HEK293T (cell line): ENCODE data around the gene MTOR.
"Not testable (repeated sequence)": the region's sequence is repeated elsewhere in the genome, so short reads cannot be mapped to it uniquely, and the experiment has no call there.

Source experiments
- CTCF ChIA-PET: fragments of 350-600 bp; formaldehyde crosslinking; extraction: SDS; loops from one replicate; lab custom pipeline; 2021; ENCODE audit warnings: antibody characterized with exemption, inconsistent platforms; lab: Yijun Ruan, JAX
- POLR2A ChIA-PET: fragments of 350-600 bp; formaldehyde crosslinking; extraction: SDS; loops from one replicate; lab custom pipeline; 2020; ENCODE audit warnings: antibody characterized with exemption, inconsistent platforms; lab: Yijun Ruan, JAX
- DNase-seq: peaks from one replicate; pipeline ENCODE4 v3.0.0; 2012; ENCODE audit warnings: mixed read lengths; ENCODE audit errors: extremely low spot score
- ARNT ChIP-seq: fragments of 450-650 bp; IDR thresholded peaks from 2 replicates; pipeline ENCODE4 v1.6.1; 2017; ENCODE audit warnings: mild to moderate bottlenecking
- BHLHE40 ChIP-seq: fragments of 450-650 bp; IDR thresholded peaks from 2 replicates; pipeline ENCODE4 v1.6.1; 2016; ENCODE audit warnings: mild to moderate bottlenecking, moderate library complexity, borderline replicate concordance
- CTBP1 ChIP-seq: fragments of 450-650 bp; IDR thresholded peaks from 2 replicates; pipeline ENCODE4 v1.6.1; 2016; ENCODE audit warnings: borderline replicate concordance
- ELF4 ChIP-seq: fragments of 450-650 bp; IDR thresholded peaks from 2 replicates; pipeline ENCODE4 v1.6.1; 2017; ENCODE audit warnings: antibody characterized with exemption
- FOXA1 ChIP-seq: fragments of 450-650 bp; IDR thresholded peaks from 2 replicates; pipeline ENCODE4 v1.6.1; 2016; ENCODE audit warnings: mild to moderate bottlenecking
- FOXK2 ChIP-seq: fragments of 450-650 bp; IDR thresholded peaks from 2 replicates; pipeline ENCODE4 v1.6.1; 2016; ENCODE audit warnings: mild to moderate bottlenecking
- FOXM1 ChIP-seq: fragments of 450-650 bp; IDR thresholded peaks from 2 replicates; pipeline ENCODE4 v1.6.1; 2017; ENCODE audit warnings: mild to moderate bottlenecking, borderline replicate concordance
- HDGF ChIP-seq: fragments of 450-650 bp; IDR thresholded peaks from 2 replicates; pipeline ENCODE4 v1.6.1; 2017; ENCODE audit warnings: antibody characterized with exemption, borderline replicate concordance
- L3MBTL2 ChIP-seq: fragments of 450-650 bp; conservative IDR thresholded peaks from 2 replicates; pipeline ENCODE4 v1.6.1; 2016; ENCODE audit warnings: mild to moderate bottlenecking
- LEF1 ChIP-seq: fragments of 450-650 bp; IDR thresholded peaks from 2 replicates; pipeline ENCODE4 v1.6.1; 2017; ENCODE audit warnings: mild to moderate bottlenecking, borderline replicate concordance
- NFRKB ChIP-seq: fragments of 450-650 bp; IDR thresholded peaks from 2 replicates; pipeline ENCODE4 v1.6.1; 2016; ENCODE audit warnings: mild to moderate bottlenecking, moderate library complexity
- PKNOX1 ChIP-seq: fragments of 450-650 bp; IDR thresholded peaks from 2 replicates; pipeline ENCODE4 v1.6.1; 2016
- SP1 ChIP-seq: fragments of 450-650 bp; IDR thresholded peaks from 2 replicates; pipeline ENCODE4 v1.6.1; 2017
- SUZ12 ChIP-seq: fragments of 450-650 bp; IDR thresholded peaks from 2 replicates; pipeline ENCODE4 v1.6.1; 2016; ENCODE audit warnings: mild to moderate bottlenecking
- TARDBP ChIP-seq: fragments of 450-650 bp; IDR thresholded peaks from 2 replicates; pipeline ENCODE4 v1.6.1; 2016
- ZNF384 ChIP-seq: fragments of 450-650 bp; IDR thresholded peaks from 2 replicates; pipeline ENCODE4 v1.6.1; 2016

Gene MTOR

DNA sequence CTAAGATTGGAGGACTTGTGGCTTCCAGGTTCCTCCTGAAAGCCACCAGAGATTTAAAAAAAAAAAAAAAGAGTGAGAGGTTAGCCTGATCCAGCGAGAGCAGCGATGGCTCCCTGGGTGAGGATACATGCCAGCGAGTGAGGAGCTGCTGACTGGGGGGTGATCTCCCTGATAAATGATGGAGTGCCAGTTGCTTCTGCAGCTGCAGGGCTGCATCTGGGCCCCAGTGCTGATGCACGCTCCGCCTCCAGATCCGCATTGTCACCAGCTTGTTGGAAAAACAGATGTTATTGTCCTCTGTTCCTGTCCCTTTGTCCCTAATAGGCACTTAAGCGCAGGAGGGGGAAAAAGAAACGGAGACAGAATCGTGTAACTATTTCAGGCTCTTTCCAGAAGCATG is 39.2 kb upstream of the MTOR start:
- CTCF ChIA-PET, result interaction anchor here (1.9 kb wide), 1 partner anchor 18 kb away, joined by 7 read pairs; no protein-coding TSS in a partner anchor
- TF ChIP-seq PKNOX1 (no peak), NFRKB (no peak), TARDBP (no peak), SUZ12 (no peak), ARNT (no peak), LEF1 (no peak), ELF4 (no peak), CTBP1 (no peak)
- DNase-seq, result no peak
- POLR2A ChIA-PET, result no interaction called here

- no peak for TF ChIP-seq ARNT
- no peak for TF ChIP-seq SUZ12
- TF ChIP-seq ELF4, result no peak
- no peak for TF ChIP-seq SP1
- no peak for TF ChIP-seq FOXK2
- no peak for TF ChIP-seq HDGF
- no peak for TF ChIP-seq PKNOX1
- no peak for TF ChIP-seq FOXM1
- TF ChIP-seq BHLHE40, result no peak
- TF ChIP-seq NFRKB, result no peak
- TF ChIP-seq ZNF384, result no peak
- no peak for TF ChIP-seq FOXA1
- TF ChIP-seq CTBP1, result no peak
- no peak for TF ChIP-seq LEF1
- TF ChIP-seq L3MBTL2, result no peak
- no peak for TF ChIP-seq TARDBP
- no peak for DNase-seq
- CTCF ChIA-PET, result no interaction called here
- POLR2A ChIA-PET, result no interaction called here
Measured at GRCh38 chr1:11299225-11299574, 36.8 kb upstream of the MTOR start.

GRCh38 chr1:11298390-11299224 is 36.3 kb upstream of the MTOR start:
- DNase-seq, result no peak
- ChIA-PET CTCF (no interaction called here), POLR2A (no interaction called here)
- TF ChIP-seq PKNOX1, result no peak
- TF ChIP-seq FOXK2, result no peak
- no peak for TF ChIP-seq ARNT
- no peak for TF ChIP-seq ZNF384
- no peak for TF ChIP-seq CTBP1
- TF ChIP-seq TARDBP, result no peak
- TF ChIP-seq LEF1, result no peak
- TF ChIP-seq SP1, result no peak
- no peak for TF ChIP-seq BHLHE40
- TF ChIP-seq ELF4, result no peak
- TF ChIP-seq SUZ12, result no peak
- no peak for TF ChIP-seq HDGF
- no peak for TF ChIP-seq L3MBTL2
- TF ChIP-seq NFRKB, result no peak
- no peak for TF ChIP-seq FOXA1
- TF ChIP-seq FOXM1, result no peak

DNA sequence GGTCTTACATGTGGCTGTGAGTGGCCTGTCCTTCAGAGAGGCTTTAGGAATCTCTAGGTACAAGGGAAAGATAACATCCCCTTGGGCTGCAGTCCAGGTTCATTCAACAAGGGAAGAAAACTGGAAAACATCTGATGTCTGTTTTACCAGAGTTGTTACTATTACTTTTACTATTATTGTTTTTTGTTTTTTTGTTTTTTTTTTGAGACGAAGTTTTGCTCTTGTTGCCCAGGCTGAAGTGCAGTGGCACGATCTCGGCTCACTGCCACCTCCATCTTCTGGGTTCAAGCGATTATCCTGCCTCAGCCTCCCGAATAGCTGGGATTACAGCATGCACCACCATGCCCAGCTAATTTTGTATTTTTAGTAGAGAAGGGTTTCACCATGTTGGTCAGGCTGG is 35.4 kb upstream of the MTOR start:
- POLR2A ChIA-PET, DNase-seq, CTCF ChIA-PET: not testable (repeated sequence)

- no peak for DNase-seq
- TF ChIP-seq SP1 (no peak), FOXA1 (no peak), L3MBTL2 (no peak), BHLHE40 (no peak), ELF4 (no peak), FOXM1 (no peak), PKNOX1 (no peak), CTBP1 (no peak), FOXK2 (no peak), LEF1 (no peak)
- ChIA-PET CTCF (no interaction called here), POLR2A (no interaction called here)
Measured at GRCh38 chr1:11295905-11296304, 33.6 kb upstream of the MTOR start.

- ChIA-PET POLR2A (no interaction called here), CTCF (no interaction called here)
- TF ChIP-seq ELF4 (no peak), L3MBTL2 (no peak), FOXK2 (no peak), LEF1 (no peak), TARDBP (no peak), SUZ12 (no peak), PKNOX1 (no peak), HDGF (no peak), NFRKB (no peak)
- no peak for DNase-seq
Measured at GRCh38 chr1:11294951-11295350, 32.6 kb upstream of the MTOR start.
